ENCODE measurements around the gene ABCD3.

ABCD3 gene

DNA sequence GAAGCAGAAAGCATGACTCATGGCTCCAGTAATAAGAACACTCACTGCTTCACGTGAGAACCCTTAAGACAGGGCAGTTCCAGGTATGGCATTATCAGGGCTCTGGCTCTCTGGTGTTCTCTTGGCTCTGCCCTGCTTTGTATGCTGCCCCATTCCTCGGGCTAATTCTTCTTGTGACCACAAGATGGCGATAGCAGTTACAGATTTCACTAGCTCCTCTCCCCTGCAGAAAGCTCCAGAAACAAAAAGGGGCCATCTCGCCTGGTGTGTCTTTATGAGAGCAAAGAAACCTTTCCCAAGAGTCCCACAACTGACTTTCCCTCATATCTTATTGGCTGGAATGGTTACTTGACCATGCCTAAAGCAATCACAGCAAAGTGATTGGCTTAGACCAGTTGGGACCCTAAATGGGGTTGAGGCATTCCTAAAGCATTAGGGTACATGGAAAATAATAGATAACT is 63.3 kb downstream of the ABCD3 start:
- Histone ChIP-seq H3K79me2 (ENCODE audit: control insufficient read depth, insufficient read depth, low read length, poor library complexity) (no peaks in the 10 kb centered on the region), H4K8ac (ENCODE audit: low read depth, low read length) (no peak overlapping the region)
- WGBS (ENCODE audit: extremely low coverage, insufficient coverage, insufficient read length): no CpG with 5 or more reads among the region's 4 CpGs

DNA sequence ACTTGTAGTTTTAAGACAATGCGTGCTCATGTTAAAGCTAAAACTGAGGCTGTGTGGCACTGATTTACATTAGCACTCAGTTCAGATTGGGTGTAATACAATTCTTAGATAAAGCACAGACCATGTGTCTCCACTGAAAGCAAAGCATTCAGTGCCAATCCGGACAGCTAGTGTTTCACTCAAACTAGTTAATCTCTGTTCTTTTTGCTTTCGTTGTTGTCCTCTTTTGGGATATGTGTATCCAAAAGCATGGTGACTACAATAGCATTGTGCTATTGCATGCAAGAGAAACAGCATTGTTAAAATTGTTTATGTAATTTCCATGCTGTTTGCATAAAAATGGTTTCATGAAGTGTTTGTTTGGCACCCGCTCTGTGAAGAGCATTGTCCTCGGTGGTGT is 68.8 kb downstream of the ABCD3 start:
- H3K4me3 ChIP-seq (ENCODE audit: low read depth, low read length): no peak overlapping the region
- no peak overlapping the region for H3K4ac ChIP-seq (ENCODE audit: low read depth, low read length)
- H3K23ac ChIP-seq (ENCODE audit: low read length): no peak overlapping the region
- H3K14ac ChIP-seq (ENCODE audit: low read length): no peak overlapping the region
- H2BK5ac ChIP-seq (ENCODE audit: low read depth, low read length, poor library complexity): no peak overlapping the region
- no peak overlapping the region for H2BK120ac ChIP-seq (ENCODE audit: insufficient read depth, low read length, poor library complexity)
- peaks cover 0 to 3% of the 10 kb centered on the region in 2 experiments for H3K36me3 ChIP-seq (ENCODE audit: control insufficient read depth in 1 of 2, insufficient read depth in 2 of 2, low read length in 2 of 2)
- H2AK5ac ChIP-seq (ENCODE audit: low read length): no peak overlapping the region
- no peaks in the 10 kb centered on the region for H3K79me2 ChIP-seq (ENCODE audit: control insufficient read depth, insufficient read depth, low read length, poor library complexity)
- H3K9me3 ChIP-seq (ENCODE audit: insufficient read depth, low read depth, low read length): no peaks in the 10 kb centered on the region
- H4K8ac ChIP-seq (ENCODE audit: low read depth, low read length): no peak overlapping the region
- H3K9ac ChIP-seq (ENCODE audit: low read length): no peak overlapping the region
- no peak overlapping the region for H3K4me2 ChIP-seq (ENCODE audit: low read length)
- H2AFZ ChIP-seq (ENCODE audit: insufficient read depth, low read length, poor library complexity): no peak overlapping the region
- H3K27me3 ChIP-seq (ENCODE audit: insufficient read depth, low read length): no peaks in the 10 kb centered on the region
- H3K27ac ChIP-seq (ENCODE audit: low read depth, low read length): no peak overlapping the region
- no peak overlapping the region for H3K18ac ChIP-seq (ENCODE audit: low read length)
- H4K91ac ChIP-seq (ENCODE audit: low read depth, low read length): no peak overlapping the region
- H3K4me1 ChIP-seq (ENCODE audit: control insufficient read depth in 1 of 2, insufficient read depth in 2 of 2, low read length in 2 of 2): no peaks in the 10 kb centered on the region
- no peak for DNase-seq
- WGBS (ENCODE audit: extremely low coverage, insufficient coverage, insufficient read length): no CpG with 5 or more reads among the region's 5 CpGs
- no peak overlapping the region for H2BK12ac ChIP-seq (ENCODE audit: low read length)
- no peaks in the 10 kb centered on the region for H3K79me1 ChIP-seq (ENCODE audit: low read length)
- H4K12ac ChIP-seq (ENCODE audit: low read depth, low read length): no peak overlapping the region

More for the DNA sequence above, 63.3 kb downstream of the ABCD3 start:
- Histone ChIP-seq H3K4me2 (ENCODE audit: low read length) (no peak overlapping the region), H2AK5ac (ENCODE audit: low read length) (no peak overlapping the region), H3K14ac (ENCODE audit: low read length) (no peak overlapping the region), H4K91ac (ENCODE audit: low read depth, low read length) (no peak overlapping the region), H3K23ac (ENCODE audit: low read length) (no peak overlapping the region), H3K18ac (ENCODE audit: low read length) (no peak overlapping the region), H2BK12ac (ENCODE audit: low read length) (no peak overlapping the region), H3K4me3 (ENCODE audit: low read depth, low read length) (no peak overlapping the region), H2BK5ac (ENCODE audit: low read depth, low read length, poor library complexity) (no peak overlapping the region), H2AFZ (ENCODE audit: insufficient read depth, low read length, poor library complexity) (no peak overlapping the region), H3K27me3 (ENCODE audit: insufficient read depth, low read length) (no peaks in the 10 kb centered on the region), H2BK120ac (ENCODE audit: insufficient read depth, low read length, poor library complexity) (no peak overlapping the region), H3K79me1 (ENCODE audit: low read length) (no peaks in the 10 kb centered on the region), H3K36me3 (ENCODE audit: control insufficient read depth in 1 of 2, insufficient read depth in 2 of 2, low read length in 2 of 2) (peaks cover 0 to 3% of the 10 kb centered on the region in 2 experiments), H3K4ac (ENCODE audit: low read depth, low read length) (no peak overlapping the region), H3K9ac (ENCODE audit: low read length) (no peak overlapping the region), H3K27ac (ENCODE audit: low read depth, low read length) (no peak overlapping the region), H3K9me3 (ENCODE audit: insufficient read depth, low read depth, low read length) (no peaks in the 10 kb centered on the region), H4K12ac (ENCODE audit: low read depth, low read length) (no peak overlapping the region), H3K4me1 (ENCODE audit: control insufficient read depth in 1 of 2, insufficient read depth in 2 of 2, low read length in 2 of 2) (no peaks in the 10 kb centered on the region)
- peak; percentile 46 to 85 for DNase-seq

DNA sequence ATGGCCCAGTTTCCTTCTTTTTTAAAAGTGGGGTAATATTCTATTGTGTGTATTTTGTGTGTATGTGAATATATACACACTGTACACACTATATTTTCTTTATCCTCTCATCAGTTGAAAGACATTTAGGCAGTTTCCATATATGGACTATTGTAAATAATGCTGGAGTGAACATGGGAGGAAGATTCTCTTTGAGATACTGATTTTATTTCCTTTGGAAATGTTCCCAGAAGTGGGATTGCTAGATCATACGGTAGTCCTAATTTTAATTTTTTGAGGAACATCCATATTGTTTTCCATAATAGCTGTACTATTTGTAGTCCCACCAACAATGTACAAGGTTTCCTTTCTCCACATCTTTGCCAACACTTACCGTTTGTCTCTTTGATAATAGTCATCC is 72.4 kb downstream of the ABCD3 start:
- no peak overlapping the region for H4K91ac ChIP-seq (ENCODE audit: low read depth, low read length)
- H2BK120ac ChIP-seq (ENCODE audit: insufficient read depth, low read length, poor library complexity): no peak overlapping the region
- H2AK5ac ChIP-seq (ENCODE audit: low read length): no peak overlapping the region
- H3K27ac ChIP-seq (ENCODE audit: low read depth, low read length): no peak overlapping the region
- no peak overlapping the region for H3K9ac ChIP-seq (ENCODE audit: low read length)
- H3K79me1 ChIP-seq (ENCODE audit: low read length): no peaks in the 10 kb centered on the region
- no peak overlapping the region for H2AFZ ChIP-seq (ENCODE audit: insufficient read depth, low read length, poor library complexity)
- no peak overlapping the region for H4K12ac ChIP-seq (ENCODE audit: low read depth, low read length)
- H3K79me2 ChIP-seq (ENCODE audit: control insufficient read depth, insufficient read depth, low read length, poor library complexity): no peaks in the 10 kb centered on the region
- no peaks in the 10 kb centered on the region for H3K9me3 ChIP-seq (ENCODE audit: insufficient read depth, low read depth, low read length)
- no peak overlapping the region for H3K23ac ChIP-seq (ENCODE audit: low read length)
- H3K18ac ChIP-seq (ENCODE audit: low read length): no peak overlapping the region
- no peak overlapping the region for H3K4me2 ChIP-seq (ENCODE audit: low read length)
- no peaks in the 10 kb centered on the region for H3K27me3 ChIP-seq (ENCODE audit: insufficient read depth, low read length)
- peaks cover 0 to 2% of the 10 kb centered on the region in 2 experiments for H3K36me3 ChIP-seq (ENCODE audit: control insufficient read depth in 1 of 2, insufficient read depth in 2 of 2, low read length in 2 of 2)
- no peaks in the 10 kb centered on the region for H3K4me1 ChIP-seq (ENCODE audit: control insufficient read depth in 1 of 2, insufficient read depth in 2 of 2, low read length in 2 of 2)
- no peak overlapping the region for H2BK5ac ChIP-seq (ENCODE audit: low read depth, low read length, poor library complexity)
- no peak overlapping the region for H3K4ac ChIP-seq (ENCODE audit: low read depth, low read length)
- no CpG with 5 or more reads among the region's 2 CpGs for WGBS (ENCODE audit: extremely low coverage, insufficient coverage, insufficient read length)
- no peak overlapping the region for H2BK12ac ChIP-seq (ENCODE audit: low read length)
- DNase-seq: no peak
- no peak overlapping the region for H3K14ac ChIP-seq (ENCODE audit: low read length)
- H3K4me3 ChIP-seq (ENCODE audit: low read depth, low read length): no peak overlapping the region
- H4K8ac ChIP-seq (ENCODE audit: low read depth, low read length): no peak overlapping the region

DNA sequence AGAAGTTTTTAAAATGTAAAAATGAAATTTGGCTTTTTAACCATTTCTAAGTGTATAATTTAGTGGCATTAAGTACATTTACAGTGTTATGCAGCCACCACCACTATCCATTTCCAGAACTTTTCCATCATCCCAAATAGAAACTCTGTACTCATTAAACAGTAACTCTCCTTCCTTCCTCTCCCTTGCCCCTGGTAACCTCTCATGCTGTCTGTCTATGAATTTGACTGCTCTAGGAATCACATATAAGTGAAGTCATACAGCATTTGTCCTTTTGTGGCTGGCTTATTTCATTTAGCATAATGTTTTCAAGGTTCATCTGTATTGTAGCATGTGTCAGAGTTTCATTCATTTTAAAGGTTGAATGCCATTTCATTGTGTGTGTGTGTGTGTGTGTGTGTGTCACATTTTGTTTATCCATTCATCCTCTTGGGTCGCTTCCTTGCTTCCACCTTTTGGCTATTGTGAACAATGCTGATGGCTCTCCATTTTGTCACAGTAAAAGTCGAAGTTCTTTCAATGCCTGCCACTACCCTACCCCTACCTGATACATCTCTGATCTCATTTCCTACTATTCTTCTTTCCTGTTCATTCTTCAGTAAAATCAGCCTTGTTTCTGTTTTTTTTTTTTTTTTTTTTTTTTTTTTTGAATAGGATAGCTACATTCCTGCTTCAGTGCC is 78.0 kb downstream of the ABCD3 start:
- no peak for DNase-seq
- no peak overlapping the region for H3K27ac ChIP-seq (ENCODE audit: low read depth, low read length)
- H2AK5ac ChIP-seq (ENCODE audit: low read length): no peak overlapping the region

More for the DNA sequence above, 78.0 kb downstream of the ABCD3 start:
- H3K36me3 ChIP-seq (ENCODE audit: control insufficient read depth in 1 of 2, insufficient read depth in 2 of 2, low read length in 2 of 2): peaks cover 0 to 4% of the 10 kb centered on the region in 2 experiments
- H4K91ac ChIP-seq (ENCODE audit: low read depth, low read length): no peak overlapping the region
- H3K23ac ChIP-seq (ENCODE audit: low read length): no peak overlapping the region
- no peak overlapping the region for H2AFZ ChIP-seq (ENCODE audit: insufficient read depth, low read length, poor library complexity)
- no peak overlapping the region for H2BK12ac ChIP-seq (ENCODE audit: low read length)
- no peaks in the 10 kb centered on the region for H3K79me1 ChIP-seq (ENCODE audit: low read length)
- H3K27me3 ChIP-seq (ENCODE audit: insufficient read depth, low read length): no peaks in the 10 kb centered on the region
- no peak overlapping the region for H4K12ac ChIP-seq (ENCODE audit: low read depth, low read length)
- no peak overlapping the region for H3K18ac ChIP-seq (ENCODE audit: low read length)
- no peaks in the 10 kb centered on the region for H3K9me3 ChIP-seq (ENCODE audit: insufficient read depth, low read depth, low read length)
- H3K4ac ChIP-seq (ENCODE audit: low read depth, low read length): no peak overlapping the region
- no CpG with 5 or more reads among the region's 2 CpGs for WGBS (ENCODE audit: extremely low coverage, insufficient coverage, insufficient read length)
- H3K4me2 ChIP-seq (ENCODE audit: low read length): no peak overlapping the region
- H4K8ac ChIP-seq (ENCODE audit: low read depth, low read length): no peak overlapping the region
- no peak overlapping the region for H3K4me3 ChIP-seq (ENCODE audit: low read depth, low read length)
- H3K14ac ChIP-seq (ENCODE audit: low read length): no peak overlapping the region
- no peaks in the 10 kb centered on the region for H3K4me1 ChIP-seq (ENCODE audit: control insufficient read depth in 1 of 2, insufficient read depth in 2 of 2, low read length in 2 of 2)
- H3K9ac ChIP-seq (ENCODE audit: low read length): no peak overlapping the region
- no peak overlapping the region for H2BK120ac ChIP-seq (ENCODE audit: insufficient read depth, low read length, poor library complexity)
- no peaks in the 10 kb centered on the region for H3K79me2 ChIP-seq (ENCODE audit: control insufficient read depth, insufficient read depth, low read length, poor library complexity)
- H2BK5ac ChIP-seq (ENCODE audit: low read depth, low read length, poor library complexity): no peak overlapping the region

Data from trophoblast cell (in vitro differentiated cells and primary cell).